ENCODE results near the gene SNRNP40.

The SNRNP40 gene

GRCh38 chr1:31300193-31300592 is 3.6 kb upstream of the SNRNP40 start:
- TF ChIP-seq FOXP2 (optimal IDR thresholded peaks at IDR 0.05; ENCODE audit: borderline replicate concordance, extremely low read depth, extremely low read length, insufficient read depth), result no peak
- TF ChIP-seq, protein P1, sequence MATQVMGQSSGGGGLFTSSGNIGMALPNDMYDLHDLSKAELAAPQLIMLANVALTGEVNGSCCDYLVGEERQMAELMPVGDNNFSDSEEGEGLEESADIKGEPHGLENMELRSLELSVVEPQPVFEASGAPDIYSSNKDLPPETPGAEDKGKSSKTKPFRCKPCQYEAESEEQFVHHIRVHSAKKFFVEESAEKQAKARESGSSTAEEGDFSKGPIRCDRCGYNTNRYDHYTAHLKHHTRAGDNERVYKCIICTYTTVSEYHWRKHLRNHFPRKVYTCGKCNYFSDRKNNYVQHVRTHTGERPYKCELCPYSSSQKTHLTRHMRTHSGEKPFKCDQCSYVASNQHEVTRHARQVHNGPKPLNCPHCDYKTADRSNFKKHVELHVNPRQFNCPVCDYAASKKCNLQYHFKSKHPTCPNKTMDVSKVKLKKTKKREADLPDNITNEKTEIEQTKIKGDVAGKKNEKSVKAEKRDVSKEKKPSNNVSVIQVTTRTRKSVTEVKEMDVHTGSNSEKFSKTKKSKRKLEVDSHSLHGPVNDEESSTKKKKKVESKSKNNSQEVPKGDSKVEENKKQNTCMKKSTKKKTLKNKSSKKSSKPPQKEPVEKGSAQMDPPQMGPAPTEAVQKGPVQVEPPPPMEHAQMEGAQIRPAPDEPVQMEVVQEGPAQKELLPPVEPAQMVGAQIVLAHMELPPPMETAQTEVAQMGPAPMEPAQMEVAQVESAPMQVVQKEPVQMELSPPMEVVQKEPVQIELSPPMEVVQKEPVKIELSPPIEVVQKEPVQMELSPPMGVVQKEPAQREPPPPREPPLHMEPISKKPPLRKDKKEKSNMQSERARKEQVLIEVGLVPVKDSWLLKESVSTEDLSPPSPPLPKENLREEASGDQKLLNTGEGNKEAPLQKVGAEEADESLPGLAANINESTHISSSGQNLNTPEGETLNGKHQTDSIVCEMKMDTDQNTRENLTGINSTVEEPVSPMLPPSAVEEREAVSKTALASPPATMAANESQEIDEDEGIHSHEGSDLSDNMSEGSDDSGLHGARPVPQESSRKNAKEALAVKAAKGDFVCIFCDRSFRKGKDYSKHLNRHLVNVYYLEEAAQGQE (IDR thresholded peaks at IDR 0.05; ENCODE audit: insufficient read depth in 1 of 2, low read depth in 2 of 2, low read length in 2 of 2), result no peak

- TF ChIP-seq SIN3A (IDR thresholded peaks at IDR 0.05; ENCODE audit: borderline replicate concordance, insufficient read depth, low read length) (no peak), FOXP2 (optimal IDR thresholded peaks at IDR 0.05; ENCODE audit: borderline replicate concordance, extremely low read depth, extremely low read length, insufficient read depth) (no peak), POLR2AphosphoS5 (IDR thresholded peaks at IDR 0.05; ENCODE audit: low read depth, low read length) (no peak), TAF1 (IDR thresholded peaks at IDR 0.05; ENCODE audit: borderline replicate concordance, insufficient read depth, low read length) (no peak)
- TF ChIP-seq, protein P1 (IDR thresholded peaks at IDR 0.05; ENCODE audit: insufficient read depth in 1 of 2, low read depth in 2 of 2, low read length in 2 of 2), result no peak
Observed at GRCh38 chr1:31299365-31299764, 2.8 kb upstream of the SNRNP40 start.

DNA sequence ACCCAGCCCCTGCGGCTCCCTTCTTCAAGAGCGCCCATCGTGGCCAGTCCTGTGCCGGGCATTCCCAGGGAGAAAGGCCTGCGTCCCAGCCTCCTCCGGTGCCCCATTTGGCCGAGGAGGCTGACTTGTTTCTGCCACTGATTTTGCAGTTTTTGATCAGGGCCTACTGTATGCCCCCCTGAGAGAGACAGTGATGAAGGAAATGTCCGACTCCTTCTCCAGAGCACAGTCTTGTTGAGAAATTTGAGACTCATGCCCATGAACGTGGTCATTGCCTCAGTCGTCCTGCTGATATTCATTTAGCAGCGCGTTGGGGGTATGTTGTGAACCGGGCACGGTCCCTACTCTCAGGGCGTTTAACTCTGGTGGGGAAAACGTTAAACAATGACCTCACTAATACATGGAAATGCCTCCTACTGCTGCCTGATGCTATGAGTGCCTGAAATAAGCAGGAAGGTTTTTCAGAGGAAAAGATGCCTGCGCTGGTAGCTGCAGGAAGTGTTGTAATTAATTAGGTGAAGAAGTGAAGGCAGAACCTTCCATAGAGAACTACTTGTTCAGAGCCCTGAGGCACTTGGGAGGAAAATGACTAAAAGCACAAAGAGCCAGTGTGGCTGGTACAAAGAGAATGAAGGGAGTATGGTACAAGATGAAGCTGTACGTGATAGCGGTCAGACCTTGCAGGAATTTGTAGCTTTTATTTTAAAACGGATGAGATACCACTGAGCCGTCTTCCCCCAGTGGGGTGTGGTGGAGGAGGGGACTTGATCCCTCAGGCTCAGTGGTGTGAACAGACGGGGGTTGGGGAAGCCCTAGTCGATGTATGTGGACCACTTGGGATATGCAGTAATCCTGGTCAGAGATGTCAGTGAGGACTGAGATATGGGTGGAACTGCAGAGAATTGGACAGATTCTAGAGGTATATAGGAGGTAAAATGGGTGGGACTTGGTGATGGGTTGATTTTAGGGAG is 974 bp upstream of the SNRNP40 start:
- TF ChIP-seq SIN3A (IDR thresholded peaks at IDR 0.05; ENCODE audit: borderline replicate concordance, insufficient read depth, low read length) (no peak), TAF1 (IDR thresholded peaks at IDR 0.05; ENCODE audit: borderline replicate concordance, insufficient read depth, low read length) (0 out of 2 replicates have a peak, but pooled peaks have one; percentile 24)

- TF ChIP-seq FOXP2 (optimal IDR thresholded peaks at IDR 0.05; ENCODE audit: borderline replicate concordance, extremely low read depth, extremely low read length, insufficient read depth) (no peak), POLR2AphosphoS5 (IDR thresholded peaks at IDR 0.05; ENCODE audit: low read depth, low read length) (no peak), SIN3A (IDR thresholded peaks at IDR 0.05; ENCODE audit: borderline replicate concordance, insufficient read depth, low read length) (no peak), TAF1 (IDR thresholded peaks at IDR 0.05; ENCODE audit: borderline replicate concordance, insufficient read depth, low read length) (no peak)
- TF ChIP-seq, protein P1 (IDR thresholded peaks at IDR 0.05; ENCODE audit: insufficient read depth in 1 of 2, low read depth in 2 of 2, low read length in 2 of 2), result no peak
Observed at GRCh38 chr1:31295874-31296485, 608 bp downstream of the SNRNP40 start.

GRCh38 chr1:31289021-31289420 is 7.6 kb downstream of the SNRNP40 start:
- TF ChIP-seq TAF1 (IDR thresholded peaks at IDR 0.05; ENCODE audit: borderline replicate concordance, insufficient read depth, low read length), result no peak
- no peak for TF ChIP-seq POLR2AphosphoS5 (IDR thresholded peaks at IDR 0.05; ENCODE audit: low read depth, low read length)
- TF ChIP-seq SIN3A (IDR thresholded peaks at IDR 0.05; ENCODE audit: borderline replicate concordance, insufficient read depth, low read length), result no peak
- no peak for TF ChIP-seq FOXP2 (optimal IDR thresholded peaks at IDR 0.05; ENCODE audit: borderline replicate concordance, extremely low read depth, extremely low read length, insufficient read depth)
- TF ChIP-seq, protein P1 (IDR thresholded peaks at IDR 0.05; ENCODE audit: insufficient read depth in 1 of 2, low read depth in 2 of 2, low read length in 2 of 2), result no peak
